Liver (tissue), 3 donors: ENCODE measurements around the gene STMP1.

ENCODE experiments used
- CTCF ChIP-seq: fragments of 150-350 bp; IDR thresholded peaks from 2 replicates; pipeline ENCODE4 v1.5.1; 2017; ENCODE audit warnings: improper control_type of control experiment, low read depth, low read length; ENCODE audit not compliant: missing input control
- GABPA ChIP-seq, 2 donors: IDR thresholded peaks in 1 of 2; conservative IDR thresholded peaks in 1 of 2; 2 replicates each; pipeline ENCODE4 v1.6.1; 2016; ENCODE audit warnings: antibody characterized with exemption in 2 of 2, mild to moderate bottlenecking in 1 of 2, moderate library complexity in 1 of 2
- MAX ChIP-seq: IDR thresholded peaks from 2 replicates; pipeline ENCODE4 v1.6.1; 2016; ENCODE audit warnings: antibody characterized with exemption
- RAD21 ChIP-seq, 2 donors: IDR thresholded peaks; 2 replicates each; pipeline ENCODE4 v1.6.1; 2016; ENCODE audit warnings: antibody characterized with exemption in 2 of 2, mild to moderate bottlenecking in 2 of 2
- TAF1 ChIP-seq: conservative IDR thresholded peaks from 2 replicates; pipeline ENCODE4 v1.6.1; 2016; ENCODE audit warnings: antibody characterized with exemption, mild to moderate bottlenecking
- YY1 ChIP-seq: IDR thresholded peaks from 2 replicates; pipeline ENCODE4 v1.6.1; 2016; ENCODE audit warnings: antibody characterized with exemption, mild to moderate bottlenecking
- ZBTB33 ChIP-seq: IDR thresholded peaks from 2 replicates; pipeline ENCODE4 v1.6.1; 2016; ENCODE audit warnings: antibody characterized with exemption
- TF ChIP-seq, protein P1 (sequence below): IDR thresholded peaks from 2 replicates; pipeline ENCODE4 v1.6.1; 2016; ENCODE audit warnings: antibody characterized with exemption
- TF ChIP-seq, protein P2 (sequence below): IDR thresholded peaks from 2 replicates; pipeline ENCODE4 v1.6.1; 2016; ENCODE audit warnings: antibody characterized with exemption, mild to moderate bottlenecking
- donor health status: healthy.
- donor health status: healthy.

DNA sequence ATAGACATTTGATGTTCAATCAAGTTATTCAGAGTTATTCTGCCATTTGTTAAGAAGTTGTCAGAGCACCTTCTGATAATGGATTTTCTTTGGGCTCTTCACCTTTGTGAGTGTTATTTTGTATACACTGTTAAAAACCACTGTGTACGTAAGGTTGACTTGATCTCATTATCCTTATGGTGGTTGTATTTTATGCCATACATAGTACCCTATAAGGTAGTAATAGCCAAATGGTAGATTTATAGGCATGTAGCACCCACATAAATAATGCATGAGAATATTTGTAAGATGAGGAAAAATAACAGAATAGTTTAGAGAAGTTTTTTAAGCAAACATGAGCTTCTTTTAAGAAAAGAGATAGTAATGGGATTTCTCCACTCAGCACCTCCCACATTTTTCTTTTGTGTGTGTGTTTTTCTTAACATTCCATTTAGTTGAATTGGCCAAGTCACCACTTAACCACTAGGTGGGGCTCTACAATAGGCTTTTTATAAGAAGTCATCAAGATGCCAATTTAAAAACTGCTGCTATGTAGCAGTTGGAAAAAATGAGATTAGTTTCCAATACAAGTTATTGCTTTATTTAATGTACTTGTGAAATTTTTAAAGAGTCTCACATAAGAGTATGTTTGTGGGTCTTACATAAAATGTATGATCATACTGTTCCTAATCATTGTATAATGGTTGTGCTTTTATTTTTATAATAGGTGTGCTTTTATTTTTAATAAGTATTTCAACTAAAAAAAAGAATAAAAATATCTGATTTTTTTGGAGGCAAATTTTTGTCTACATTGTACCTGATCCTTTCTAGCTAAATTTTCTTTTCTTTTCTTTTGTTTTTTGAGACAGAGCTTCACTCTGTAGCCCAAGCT lies 41.1 kb upstream of the STMP1 start:
- TF ChIP-seq CTCF = peak; percentile 77
- no peak for TF ChIP-seq TAF1
- TF ChIP-seq GABPA (IDR thresholded peaks at IDR 0.05 in 1 of 2, conservative IDR thresholded peaks at IDR 0.05 in 1 of 2) = no peak
- TF ChIP-seq, protein P1, sequence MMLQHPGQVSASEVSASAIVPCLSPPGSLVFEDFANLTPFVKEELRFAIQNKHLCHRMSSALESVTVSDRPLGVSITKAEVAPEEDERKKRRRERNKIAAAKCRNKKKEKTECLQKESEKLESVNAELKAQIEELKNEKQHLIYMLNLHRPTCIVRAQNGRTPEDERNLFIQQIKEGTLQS = no peak
- no peak for TF ChIP-seq ZBTB33
- no peak for TF ChIP-seq YY1
- TF ChIP-seq RAD21 (IDR thresholded peaks at IDR 0.05) = peak; percentile 92 to 94
- TF ChIP-seq, protein P2, sequence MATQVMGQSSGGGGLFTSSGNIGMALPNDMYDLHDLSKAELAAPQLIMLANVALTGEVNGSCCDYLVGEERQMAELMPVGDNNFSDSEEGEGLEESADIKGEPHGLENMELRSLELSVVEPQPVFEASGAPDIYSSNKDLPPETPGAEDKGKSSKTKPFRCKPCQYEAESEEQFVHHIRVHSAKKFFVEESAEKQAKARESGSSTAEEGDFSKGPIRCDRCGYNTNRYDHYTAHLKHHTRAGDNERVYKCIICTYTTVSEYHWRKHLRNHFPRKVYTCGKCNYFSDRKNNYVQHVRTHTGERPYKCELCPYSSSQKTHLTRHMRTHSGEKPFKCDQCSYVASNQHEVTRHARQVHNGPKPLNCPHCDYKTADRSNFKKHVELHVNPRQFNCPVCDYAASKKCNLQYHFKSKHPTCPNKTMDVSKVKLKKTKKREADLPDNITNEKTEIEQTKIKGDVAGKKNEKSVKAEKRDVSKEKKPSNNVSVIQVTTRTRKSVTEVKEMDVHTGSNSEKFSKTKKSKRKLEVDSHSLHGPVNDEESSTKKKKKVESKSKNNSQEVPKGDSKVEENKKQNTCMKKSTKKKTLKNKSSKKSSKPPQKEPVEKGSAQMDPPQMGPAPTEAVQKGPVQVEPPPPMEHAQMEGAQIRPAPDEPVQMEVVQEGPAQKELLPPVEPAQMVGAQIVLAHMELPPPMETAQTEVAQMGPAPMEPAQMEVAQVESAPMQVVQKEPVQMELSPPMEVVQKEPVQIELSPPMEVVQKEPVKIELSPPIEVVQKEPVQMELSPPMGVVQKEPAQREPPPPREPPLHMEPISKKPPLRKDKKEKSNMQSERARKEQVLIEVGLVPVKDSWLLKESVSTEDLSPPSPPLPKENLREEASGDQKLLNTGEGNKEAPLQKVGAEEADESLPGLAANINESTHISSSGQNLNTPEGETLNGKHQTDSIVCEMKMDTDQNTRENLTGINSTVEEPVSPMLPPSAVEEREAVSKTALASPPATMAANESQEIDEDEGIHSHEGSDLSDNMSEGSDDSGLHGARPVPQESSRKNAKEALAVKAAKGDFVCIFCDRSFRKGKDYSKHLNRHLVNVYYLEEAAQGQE = no peak
- no peak for TF ChIP-seq MAX
